H9 (cell line): ENCODE data around the gene PACS1. TPM values are rescaled to one million over a fixed set of nuclear protein-coding genes. Genes with fewer than 3 reads are reported as not detected.

Experiments
- DNase-seq: peaks from one replicate; pipeline ENCODE4 v3.0.0-alpha.2; 2017
- H2AFZ ChIP-seq: one replicate; pipeline ENCODE4 v1.6.1; 2013; ENCODE audit warnings: mild to moderate bottlenecking, low read length, control low read depth, moderate library complexity
- H2AK5ac ChIP-seq: 2 replicates; pipeline ENCODE4 v1.6.1; 2013; ENCODE audit warnings: low read length, control low read depth, mixed read lengths; ENCODE audit not compliant: insufficient read length
- H2BK120ac ChIP-seq: one replicate; pipeline ENCODE4 v1.6.1; 2013; ENCODE audit warnings: low read depth, mild to moderate bottlenecking, low read length, control low read depth, inconsistent platforms; ENCODE audit not compliant: poor library complexity, severe bottlenecking
- H2BK12ac ChIP-seq: 2 replicates; pipeline ENCODE4 v1.6.1; 2013; ENCODE audit warnings: low read length, control low read depth, mixed read lengths, low read depth; ENCODE audit not compliant: insufficient read length
- H2BK15ac ChIP-seq: 2 replicates; pipeline ENCODE4 v1.6.1; 2013; ENCODE audit warnings: low read depth, low read length, control low read depth
- H2BK20ac ChIP-seq: one replicate; pipeline ENCODE4 v1.6.1; 2013; ENCODE audit warnings: low read depth, mild to moderate bottlenecking, low read length, control low read depth, inconsistent platforms; ENCODE audit not compliant: poor library complexity, severe bottlenecking
- H2BK5ac ChIP-seq: 2 replicates; pipeline ENCODE4 v1.6.1; 2013; ENCODE audit warnings: low read length, control low read depth, mixed read lengths; ENCODE audit not compliant: insufficient read length
- H3K14ac ChIP-seq: 2 replicates; pipeline ENCODE4 v1.6.1; 2013; ENCODE audit warnings: low read length, control low read depth; ENCODE audit not compliant: insufficient read depth
- H3K18ac ChIP-seq: 2 replicates; pipeline ENCODE4 v1.6.1; 2013; ENCODE audit warnings: low read depth, mild to moderate bottlenecking, mixed read lengths, low read length, control low read depth; ENCODE audit not compliant: insufficient read length
- H3K23ac ChIP-seq: 2 replicates; pipeline ENCODE4 v1.6.1; 2013; ENCODE audit warnings: low read length, control low read depth, mixed read lengths, low read depth; ENCODE audit not compliant: insufficient read length
- H3K23me2 ChIP-seq: 2 replicates; pipeline ENCODE4 v1.6.1; 2013; ENCODE audit warnings: low read depth, mild to moderate bottlenecking, mixed read lengths, low read length, control low read depth; ENCODE audit not compliant: insufficient read length, poor library complexity, severe bottlenecking
- H3K27ac ChIP-seq: 2 replicates; pipeline ENCODE4 v1.5.1; 2013; ENCODE audit warnings: low read length, control low read depth, mixed read lengths, low read depth; ENCODE audit not compliant: insufficient read length
- H3K27me3 ChIP-seq: 2 replicates; pipeline ENCODE4 v1.6.1; 2013; ENCODE audit warnings: low read length, control low read depth, inconsistent platforms; ENCODE audit not compliant: insufficient read depth
- H3K4ac ChIP-seq: 2 replicates; pipeline ENCODE4 v1.6.1; 2013; ENCODE audit warnings: low read depth, mild to moderate bottlenecking, control low read depth, inconsistent platforms, low read length, moderate library complexity
- H3K4me1 ChIP-seq: 2 replicates; pipeline ENCODE4 v1.6.1; 2013; ENCODE audit warnings: low read length, control low read depth, inconsistent platforms; ENCODE audit not compliant: insufficient read depth
- H3K4me2 ChIP-seq: 2 replicates; pipeline ENCODE4 v1.6.1; 2013; ENCODE audit warnings: low read length, control low read depth, mixed read lengths; ENCODE audit not compliant: insufficient read length, insufficient read depth
- H3K56ac ChIP-seq: 2 replicates; pipeline ENCODE4 v1.6.1; 2013; ENCODE audit warnings: low read depth, mild to moderate bottlenecking, mixed read lengths, low read length, control low read depth; ENCODE audit not compliant: insufficient read length
- H3K79me1 ChIP-seq: 2 replicates; pipeline ENCODE4 v1.6.1; 2013; ENCODE audit warnings: low read depth, mild to moderate bottlenecking, moderate library complexity, low read length, control low read depth, inconsistent platforms; ENCODE audit not compliant: insufficient read depth, poor library complexity, severe bottlenecking
- H3K79me2 ChIP-seq: 2 replicates; pipeline ENCODE4 v1.6.1; 2013; ENCODE audit warnings: low read length, control low read depth, inconsistent platforms; ENCODE audit not compliant: insufficient read depth
- H3K9ac ChIP-seq: 2 replicates; pipeline ENCODE4 v1.6.1; 2013; ENCODE audit warnings: low read length, control low read depth, mixed read lengths; ENCODE audit not compliant: insufficient read length; ENCODE audit errors: extremely low read depth
- H3K9me3 ChIP-seq: one replicate; pipeline ENCODE4 v1.6.1; 2013; ENCODE audit warnings: low read depth, low read length, inconsistent platforms; ENCODE audit not compliant: control insufficient read depth
- H3T11ph ChIP-seq: one replicate; pipeline ENCODE4 v1.6.1; 2013; ENCODE audit warnings: mild to moderate bottlenecking, low read length, control low read depth, inconsistent platforms
- H4K20me1 ChIP-seq: one replicate; pipeline ENCODE4 v1.6.1; 2013; ENCODE audit not compliant: control insufficient read depth, insufficient read length, insufficient read depth
- H4K5ac ChIP-seq: 2 replicates; pipeline ENCODE4 v1.6.1; 2013; ENCODE audit warnings: low read depth, mild to moderate bottlenecking, mixed read lengths, low read length, control low read depth; ENCODE audit not compliant: insufficient read length
- H4K8ac ChIP-seq: replicated peaks from 2 replicates; pipeline ENCODE4 v1.6.1; 2013; ENCODE audit warnings: low read length, control low read depth, mixed read lengths, low read depth; ENCODE audit not compliant: insufficient read length
- H4K91ac ChIP-seq: 2 replicates; pipeline ENCODE4 v1.6.1; 2013; ENCODE audit warnings: low read depth, mild to moderate bottlenecking, moderate library complexity, mixed read lengths, low read length, control low read depth; ENCODE audit not compliant: insufficient read length
- H3K27ac Mint-ChIP-seq, 3 experiments: 2 replicates in 2 of 3; 3 replicates in 1 of 3; pipeline ENCODE4 v1.8.0; 2020 to 2021; ENCODE audit warnings: mixed read lengths in 3 of 3, mild to moderate bottlenecking in 1 of 3, moderate library complexity in 1 of 3
- H3K27me3 Mint-ChIP-seq: 2 replicates; pipeline ENCODE4 v1.8.0; 2021; ENCODE audit warnings: low read depth, mild to moderate bottlenecking, moderate library complexity, mixed read lengths
- H3K36me3 Mint-ChIP-seq, 3 experiments: 2 replicates in 2 of 3; 3 replicates in 1 of 3; pipeline ENCODE4 v1.8.0; 2020 to 2021; ENCODE audit warnings: low read depth in 3 of 3, mixed read lengths in 3 of 3; ENCODE audit not compliant: insufficient read depth in 1 of 3
- H3K4me1 Mint-ChIP-seq, 2 experiments: 2 replicates each; pipeline ENCODE4 v1.8.0; 2020; ENCODE audit warnings: mixed read lengths in 2 of 2
- H3K4me3 Mint-ChIP-seq, 2 experiments: 2 replicates in 1 of 2; 3 replicates in 1 of 2; pipeline ENCODE4 v1.8.0; 2020 to 2021; ENCODE audit warnings: mild to moderate bottlenecking in 2 of 2, mixed read lengths in 2 of 2, moderate library complexity in 1 of 2
- H3K9me3 Mint-ChIP-seq, 2 experiments: 2 replicates in 1 of 2; 3 replicates in 1 of 2; pipeline ENCODE4 v1.8.0; 2020; ENCODE audit warnings: mild to moderate bottlenecking in 2 of 2, mixed read lengths in 2 of 2, moderate library complexity in 1 of 2
- CTCF ChIP-seq: fragments of 200-600 bp; sonication (generic); conservative IDR thresholded peaks from 3 replicates; pipeline ENCODE4 v1.8.0; 2021; ENCODE audit warnings: antibody characterized with exemption, mild to moderate bottlenecking
- WGBS: extraction: QIAGEN DNeasy Blood & Tissue Kit; methylation state at CpG from one replicate; pipeline ENCODE4 v1.1.7; 2013; ENCODE audit warnings: missing lambda C conversion rate, low lambda C conversion rate, mixed read lengths; ENCODE audit not compliant: insufficient read length; ENCODE audit errors: extremely low coverage; 5-methylcytosine and 5-hydroxymethylcytosine counted together
- total RNA-seq: library from RNA; stranded (reverse); gene quantifications from 2 replicates; pipeline ENCODE4 v1.2.1, GENCODE V29; 2021

PACS1 gene
- total RNA-seq, 1 experiment from 2014 or later = 35.5 TPM

- Histone ChIP-seq H4K91ac (no peak overlapping the region), H3K27me3 (no peaks in the 10 kb centered on the region), H3K4me2 (no peak overlapping the region), H2BK12ac (no peak overlapping the region), H2BK120ac (no peak overlapping the region), H4K8ac (no peak overlapping the region), H4K5ac (no peak overlapping the region), H3K18ac (no peak overlapping the region), H3K14ac (no peak overlapping the region), H2BK15ac (no peak overlapping the region), H2AK5ac (no peak overlapping the region), H2AFZ (no peak overlapping the region), H3K4me1 (no peaks in the 10 kb centered on the region), H3K79me1 (no peaks in the 10 kb centered on the region), H3K23me2 (no peaks in the 10 kb centered on the region), H3K4ac (no peak overlapping the region), H3K9me3 (no peaks in the 10 kb centered on the region), H3K79me2 (no peaks in the 10 kb centered on the region), H3K27ac (no peak overlapping the region), H3K56ac (no peak overlapping the region), H2BK5ac (no peak overlapping the region), H3K23ac (no peak overlapping the region), H3K9ac (no peak overlapping the region), H4K20me1 (no peaks in the 10 kb centered on the region), H3T11ph (no peak overlapping the region), H2BK20ac (no peak overlapping the region)
- no peak for TF ChIP-seq CTCF
- Mint-ChIP-seq H3K4me3 (no peak overlapping the region), H3K9me3 (no peaks in the 10 kb centered on the region; a peak in 1 of 5 replicates), H3K4me1 (peaks cover 5 to 6% of the 10 kb centered on the region in 2 experiments; a peak in 3 of 4 replicates), H3K36me3 (peaks cover 0 to 1% (median 0%) of the 10 kb centered on the region in 3 experiments; a peak in 1 of 7 replicates), H3K27me3 (no peaks in the 10 kb centered on the region), H3K27ac (peak overlapping the region in 2 of 3 experiments; percentile 7 to 77; a peak in 2 of 7 replicates)
- WGBS = no CpG with 5 or more reads among the region's 11 CpGs
- DNase-seq = no peak
Measured at GRCh38 chr11:66192181-66192863, 122.2 kb downstream of the PACS1 start.
